ENCODE data around the gene NRAP.

The NRAP gene

GRCh38 chr10:113540845-113541548 is 122.8 kb downstream of the NRAP start:
- no peaks in the 10 kb centered on the region for H3K27me3 ChIP-seq (ENCODE audit: insufficient read depth, low read length, poor library complexity, severe bottlenecking)
- no peak overlapping the region for H2AFZ ChIP-seq (ENCODE audit: low read length)
- no peak for TF ChIP-seq EZH2phosphoT487 (IDR thresholded peaks at IDR 0.05; ENCODE audit: borderline replicate concordance)
- TF ChIP-seq CTCF (conservative IDR thresholded peaks at IDR 0.05; ENCODE audit: low read length), result no peak
- no peak overlapping the region for H3K4me3 ChIP-seq (ENCODE audit: low read length, poor library complexity, severe bottlenecking)
- H3F3A ChIP-seq (ENCODE audit: low read depth), result no peaks in the 10 kb centered on the region
- no peaks in the 10 kb centered on the region for H4K20me1 ChIP-seq (ENCODE audit: insufficient read depth, low read length, poor library complexity, severe bottlenecking)
- H3K36me3 ChIP-seq (ENCODE audit: insufficient read depth, low read length), result no peaks in the 10 kb centered on the region; the same call in 1 of the 2 replicates
- no peak overlapping the region for H3K4me2 ChIP-seq (ENCODE audit: low read depth, low read length, poor library complexity, severe bottlenecking)
- H3K9me3 ChIP-seq (ENCODE audit: insufficient read depth, low read depth, low read length), result no peaks in the 10 kb centered on the region
- H3K9me2 ChIP-seq (replicated peaks; ENCODE audit: low read depth, low read length), result no peaks in the 10 kb centered on the region
- no peaks in the 10 kb centered on the region for H3K4me1 ChIP-seq (ENCODE audit: insufficient read depth, low read length, poor library complexity, severe bottlenecking)
- no peaks in the 10 kb centered on the region for H3K79me2 ChIP-seq (ENCODE audit: insufficient read depth, low read length)
- no peak overlapping the region for H3K9ac ChIP-seq (ENCODE audit: low read depth, low read length, poor library complexity, severe bottlenecking)

GRCh38 chr10:113539789-113540188 is 124.1 kb downstream of the NRAP start:
- no peaks in the 10 kb centered on the region for H3F3A ChIP-seq (ENCODE audit: low read depth)
- peaks cover 1% of the 10 kb centered on the region for H3K4me1 ChIP-seq (ENCODE audit: insufficient read depth, low read length, poor library complexity, severe bottlenecking)
- no peaks in the 10 kb centered on the region for H3K79me2 ChIP-seq (ENCODE audit: insufficient read depth, low read length)
- peak overlapping the region; percentile 65; the same call in 1 of the 2 replicates for H2AFZ ChIP-seq (ENCODE audit: low read length)
- no peak overlapping the region for H3K9ac ChIP-seq (ENCODE audit: low read depth, low read length, poor library complexity, severe bottlenecking)
- no peaks in the 10 kb centered on the region; the same call in 1 of the 2 replicates for H3K36me3 ChIP-seq (ENCODE audit: insufficient read depth, low read length)
- no peaks in the 10 kb centered on the region for H3K9me2 ChIP-seq (replicated peaks; ENCODE audit: low read depth, low read length)
- no peaks in the 10 kb centered on the region for H3K9me3 ChIP-seq (ENCODE audit: insufficient read depth, low read depth, low read length)
- no peak overlapping the region for H3K4me3 ChIP-seq (ENCODE audit: low read length, poor library complexity, severe bottlenecking)
- no peaks in the 10 kb centered on the region for H3K27me3 ChIP-seq (ENCODE audit: insufficient read depth, low read length, poor library complexity, severe bottlenecking)
- no peaks in the 10 kb centered on the region for H4K20me1 ChIP-seq (ENCODE audit: insufficient read depth, low read length, poor library complexity, severe bottlenecking)
- no peak for TF ChIP-seq CTCF (conservative IDR thresholded peaks at IDR 0.05; ENCODE audit: low read length)
- TF ChIP-seq EZH2phosphoT487 (IDR thresholded peaks at IDR 0.05; ENCODE audit: borderline replicate concordance), result no peak
- H3K4me2 ChIP-seq (ENCODE audit: low read depth, low read length, poor library complexity, severe bottlenecking), result peak overlapping the region; percentile 13
